Myocyte (in vitro differentiated cells): ENCODE results near the gene STK40. TPM values are rescaled to one million over a fixed set of nuclear protein-coding genes. Genes with fewer than 3 reads are reported as not detected.

Experiments
- DNase-seq: peaks from one replicate; pipeline ENCODE4 v3.0.0-alpha.2; 2012; ENCODE audit warnings: low read depth
- total RNA-seq: library from RNA; depleted of rRNA; stranded (reverse); fragments of >200 nt; gene quantifications from 2 replicates; pipeline ENCODE4 v1.2.3, GENCODE V29; 2014

Gene STK40
- total RNA-seq, 1 donor from 2014 or later, result 18.2 TPM

DNA sequence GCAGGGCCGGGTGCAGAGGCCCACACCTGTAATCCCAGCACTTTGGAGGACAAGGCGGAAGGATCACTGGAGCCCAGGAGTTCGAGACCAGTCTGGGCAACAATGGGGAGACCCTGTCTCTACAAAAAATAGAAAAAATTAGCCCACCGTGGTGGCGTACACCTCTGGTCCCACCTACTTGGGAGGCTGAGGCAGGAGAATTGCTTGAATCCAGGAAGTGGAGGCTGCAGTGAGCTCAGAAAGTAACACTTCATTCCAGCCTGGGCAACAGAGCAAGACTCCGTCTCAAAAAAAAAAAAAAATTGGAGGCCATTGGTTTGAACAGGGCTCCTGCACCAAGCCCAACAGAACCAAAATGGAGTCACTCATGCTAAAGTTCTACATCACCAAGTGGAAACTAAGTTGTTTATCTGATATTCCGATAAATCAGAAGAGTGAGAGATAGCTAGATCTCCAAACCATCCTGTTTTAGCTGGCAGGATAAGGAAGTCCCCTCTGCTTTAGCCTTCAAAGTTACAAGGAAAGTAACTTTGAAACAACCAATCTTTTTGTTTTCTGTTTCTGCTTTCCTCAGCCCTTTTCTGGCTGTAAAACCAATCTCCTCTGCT is 12.8 kb upstream of the STK40 start:
- DNase-seq, result no peak

DNA sequence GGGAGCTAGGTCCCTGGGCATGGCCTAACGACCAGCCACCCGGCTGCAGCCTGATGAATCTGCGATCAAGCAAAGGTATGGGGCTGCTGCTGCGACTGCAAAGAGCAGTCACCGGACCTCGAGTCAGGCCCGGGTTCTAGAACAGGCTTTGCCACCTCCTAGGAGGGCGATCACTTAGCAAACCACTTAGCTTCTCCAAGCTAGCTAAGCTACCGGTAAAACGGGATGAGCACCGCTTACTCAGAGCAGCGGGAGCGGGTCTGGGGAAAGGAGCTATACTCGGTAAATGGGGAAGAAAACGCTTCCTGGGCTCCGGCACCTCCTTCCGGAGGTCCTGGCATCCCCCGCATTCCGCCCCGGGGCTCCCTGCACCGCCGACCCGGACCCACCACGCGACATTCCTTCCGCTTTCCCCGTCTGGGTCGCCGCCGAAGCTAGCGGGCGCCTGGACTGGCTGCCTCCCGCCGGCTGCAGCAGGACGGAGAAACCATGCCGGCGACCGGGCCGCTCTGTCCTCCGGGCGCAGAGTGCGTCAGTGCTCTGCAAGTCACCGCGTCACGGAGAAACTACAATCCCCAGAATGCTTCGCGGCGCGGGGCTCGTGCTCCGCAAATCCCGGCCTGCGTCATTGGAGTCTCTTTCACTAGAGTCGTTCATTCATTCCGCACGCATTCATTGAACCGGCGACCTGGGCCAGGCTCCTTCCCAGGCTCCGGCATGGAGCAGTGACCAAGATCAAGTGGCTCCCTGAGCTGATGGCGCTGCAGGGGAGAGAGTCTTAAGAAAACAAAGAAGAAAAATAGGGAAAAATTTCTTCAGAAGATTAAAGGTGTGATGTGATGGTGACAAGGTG is 11.9 kb upstream of the STK40 start, which contains the start of gene LSM10:
Gene LSM10 (minus strand): TSS at position 531 of the 853 bp plus-strand sequence. CDS start 3,779 bp downstream, outside the sequence.
- DNase-seq, result peak; percentile 96

DNA sequence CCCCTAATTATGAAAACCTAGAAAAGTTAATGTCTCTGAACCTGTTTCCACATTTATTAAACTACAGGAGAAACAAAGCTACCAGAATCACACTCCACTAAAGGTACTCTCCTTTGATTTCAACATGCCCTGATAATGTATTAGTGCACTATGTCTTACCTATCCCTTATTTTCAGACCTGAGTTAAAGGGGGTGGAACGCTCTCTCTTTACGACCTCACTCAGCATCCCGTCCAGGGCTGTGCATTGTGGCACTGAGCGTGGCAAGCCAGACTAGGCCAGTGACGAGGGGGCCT is 11.3 kb upstream of the STK40 start:
- no peak for DNase-seq

DNA sequence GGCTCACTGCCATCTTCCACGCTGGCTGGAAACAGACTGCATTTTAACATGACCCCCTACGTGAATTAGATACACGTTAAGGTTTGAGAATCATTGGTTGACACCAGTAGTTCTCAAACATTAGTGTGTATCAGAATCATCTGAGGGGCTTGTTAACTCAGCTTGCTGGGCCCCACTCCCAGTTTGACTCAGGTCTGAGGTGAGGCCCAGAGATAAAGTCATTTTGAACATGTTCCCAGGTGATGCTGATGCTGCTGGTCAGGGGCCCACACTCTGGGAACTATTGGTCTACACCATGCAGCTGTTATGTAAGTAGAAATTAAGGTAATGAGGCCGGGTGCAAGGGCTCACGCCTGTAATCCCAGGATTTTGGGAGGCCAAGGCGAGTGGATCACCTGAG is 10.6 kb upstream of the STK40 start:
- no peak for DNase-seq

GRCh38 chr1:36393686-36394085 is 8.0 kb upstream of the STK40 start:
- no peak for DNase-seq

- DNase-seq, result no peak
These were observed 7.1 kb upstream of the STK40 start for GRCh38 chr1:36392836-36393235.

DNA sequence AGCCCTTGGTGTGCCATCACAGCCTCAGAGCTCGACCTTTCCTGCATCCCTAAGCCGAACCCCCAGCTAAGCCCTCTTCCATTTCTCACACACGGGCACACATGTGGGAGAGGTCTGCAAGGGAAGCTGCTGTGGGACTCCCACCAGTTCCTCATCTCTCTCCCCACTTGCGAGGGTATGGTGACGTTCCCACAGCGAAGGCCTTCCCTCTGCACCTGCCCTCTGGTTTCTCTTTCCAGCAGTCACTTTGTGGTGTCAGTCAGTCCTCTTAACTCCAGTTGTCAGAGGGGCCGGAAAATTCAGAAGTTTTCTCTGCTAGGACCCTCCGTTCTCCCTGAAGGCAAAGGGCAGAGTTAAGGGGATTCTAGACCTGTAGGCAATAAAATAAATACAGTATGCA is 5.5 kb upstream of the STK40 start:
- no peak for DNase-seq

DNA sequence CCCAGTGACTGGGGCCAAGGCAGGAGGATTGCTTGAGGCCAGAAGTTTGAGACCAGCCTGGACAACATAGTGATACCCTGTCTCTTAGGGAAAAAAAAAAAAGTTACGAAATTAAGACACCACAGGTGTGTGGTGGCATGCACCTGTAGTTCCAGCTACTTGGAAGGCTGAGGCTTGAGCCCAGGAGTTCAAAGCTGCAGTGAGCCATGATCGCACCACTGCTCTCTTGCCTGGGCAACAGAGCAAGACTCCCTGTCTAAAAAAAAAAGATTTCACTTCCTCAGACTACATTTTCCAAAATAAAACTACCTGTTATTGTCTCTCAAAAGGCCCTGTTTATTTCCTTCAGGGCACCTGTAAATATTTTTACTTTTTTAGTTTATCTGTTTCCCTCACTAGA is 4.7 kb upstream of the STK40 start:
- DNase-seq, result no peak

- no peak for DNase-seq
These were observed 4.3 kb upstream of the STK40 start for GRCh38 chr1:36389999-36390398.

DNA sequence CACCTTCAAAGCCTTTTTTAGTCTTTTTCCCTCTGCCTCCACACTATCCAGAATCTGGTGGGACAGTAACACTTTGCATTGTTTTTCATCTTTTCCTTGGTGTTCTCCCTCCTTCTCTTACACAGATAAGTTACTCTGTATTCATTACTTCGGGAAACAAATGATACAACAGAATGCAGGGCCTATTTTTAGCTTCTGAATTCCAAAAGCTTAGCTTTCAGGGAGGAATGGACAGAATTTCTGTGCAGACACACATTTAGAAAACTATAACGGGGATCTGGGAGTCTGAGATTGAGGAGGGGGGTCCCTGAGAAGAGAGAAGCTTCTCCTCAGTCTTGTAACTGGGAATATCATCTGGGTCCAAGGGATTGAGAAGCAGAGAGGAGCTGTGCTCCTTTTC is 3.5 kb upstream of the STK40 start:
- no peak for DNase-seq

- DNase-seq, result peak; percentile 45
These were observed 1.6 kb upstream of the STK40 start for GRCh38 chr1:36387141-36387949.

- peak; percentile 100 for DNase-seq
These were observed 779 bp upstream of the STK40 start for GRCh38 chr1:36386265-36387140.

DNA sequence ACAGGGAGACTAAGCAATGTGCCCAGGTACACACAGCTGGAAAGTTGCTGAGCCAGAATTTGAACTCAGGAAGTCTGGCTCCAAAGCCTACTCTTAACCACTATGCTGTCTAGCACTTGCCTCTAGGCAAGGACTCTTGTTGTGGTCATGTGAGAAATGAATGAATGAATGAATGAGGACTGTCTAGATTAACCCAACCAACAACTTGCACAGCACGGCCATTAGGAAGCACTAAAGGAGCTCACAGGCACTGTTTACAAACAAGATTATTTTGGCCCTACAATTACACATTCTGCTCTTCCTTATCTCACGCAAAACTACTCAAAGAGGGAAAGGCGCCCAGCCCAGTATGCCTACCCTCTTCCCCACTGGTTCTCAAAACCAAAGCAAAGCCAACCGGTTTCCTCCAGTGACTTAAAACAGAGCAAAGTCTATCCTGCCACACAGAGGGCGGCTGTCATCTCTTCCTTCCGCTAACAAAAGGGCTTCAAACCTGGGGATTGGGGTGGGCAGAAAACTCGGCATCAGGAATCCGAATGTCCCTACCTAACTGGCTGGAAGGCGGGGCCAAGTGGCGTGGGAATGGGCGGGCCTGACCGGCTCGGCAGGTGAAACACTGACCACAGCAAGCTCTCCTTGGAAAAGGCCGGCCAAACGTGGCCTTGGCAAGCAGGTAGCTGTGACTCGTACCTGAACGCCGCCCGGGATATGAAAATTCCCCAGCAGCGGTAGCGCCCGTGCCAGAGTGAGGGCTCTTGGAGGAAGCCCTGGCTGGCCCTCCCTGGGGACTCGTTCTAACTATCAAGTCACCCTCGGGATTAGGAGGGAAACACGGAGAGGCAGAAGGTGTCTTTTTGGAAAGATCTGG is 948 bp downstream of the STK40 start:
- peak; percentile 28 for DNase-seq

- no peak for DNase-seq
These were observed 2.5 kb downstream of the STK40 start for GRCh38 chr1:36383240-36383639.

- no peak for DNase-seq
These were observed 3.1 kb downstream of the STK40 start for GRCh38 chr1:36382669-36383068.

DNA sequence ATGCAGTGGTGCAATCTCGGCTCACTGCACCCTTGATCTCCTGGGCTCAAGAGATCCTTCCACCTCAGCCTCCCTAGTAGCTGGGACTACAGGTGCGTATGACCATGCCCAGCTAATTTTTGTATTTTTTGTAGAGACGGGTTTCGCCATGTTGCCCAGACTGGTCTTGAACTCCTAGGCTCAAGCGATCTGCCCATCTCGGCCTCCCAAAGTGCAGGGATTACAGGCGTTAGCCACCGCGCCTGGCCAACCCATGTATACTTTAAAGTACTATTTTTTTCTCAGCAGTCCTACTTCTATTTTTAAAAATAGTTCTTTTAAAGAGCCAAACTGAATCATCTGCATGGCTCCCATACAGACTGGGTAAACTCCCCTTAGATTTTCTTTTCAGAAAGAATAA is 3.5 kb downstream of the STK40 start:
- no peak for DNase-seq

- no peak for DNase-seq
These were observed 4.3 kb downstream of the STK40 start for GRCh38 chr1:36381405-36381804.

- DNase-seq, result no peak
These were observed 4.9 kb downstream of the STK40 start for GRCh38 chr1:36380782-36381181.

- DNase-seq, result no peak
These were observed 5.5 kb downstream of the STK40 start for GRCh38 chr1:36380143-36380619.
